HG03108 (cell line): ENCODE data around the gene XG.

Experiments
- ATAC-seq: cut with Tn5 transposase; IDR thresholded peaks from one replicate; pipeline ENCODE4 v1.9.1; 2021; ENCODE audit warnings: moderate library complexity; ENCODE audit not compliant: unreplicated experiment

The XG gene

GRCh38 chrX:2862404-2862803 lies 110.6 kb downstream of the XG start:
- no peak for ATAC-seq

GRCh38 chrX:2863646-2864045 lies 111.8 kb downstream of the XG start:
- ATAC-seq, result no peak
